GM12878 (cell line): ENCODE results near the gene LDLRAD3. TPM values are rescaled to one million over a fixed set of nuclear protein-coding genes. Genes with fewer than 3 reads are reported as not detected.

Experiments
- ATAC-seq: fragments of 200-7000 bp; cut with Tn5 transposase; 3 replicates; pipeline ENCODE4 v1.9.1; 2020; ENCODE audit warnings: mild to moderate bottlenecking, moderate library complexity
- BruUV-seq: library from RNA; stranded (reverse); fragments of 400-500 nt; replicated peaks from 2 replicates; lab custom pipeline; 2021; lab: Mats Ljungman, UMichigan
- CTCF ChIA-PET: fragments of 300-600 bp; sonication (Branson Sonifier 250); formaldehyde crosslinking; extraction: SDS; loops from one replicate; lab custom pipeline; 2021; ENCODE audit warnings: inconsistent platforms; lab: Yijun Ruan, JAX
- POLR2A ChIA-PET: fragments of 350-600 bp; formaldehyde crosslinking; extraction: SDS; loops from one replicate; lab custom pipeline; 2021; ENCODE audit warnings: inconsistent platforms; lab: Charles Lee
- RAD21 ChIA-PET: fragments of 300-600 bp; sonication (Branson Sonifier 250); formaldehyde crosslinking; loops from one replicate; lab custom pipeline; 2023; ENCODE audit warnings: antibody characterized with exemption; ENCODE audit not compliant: unreplicated experiment; lab: Charles Lee
- SMC1A ChIA-PET: fragments of 300-600 bp; sonication (Branson Sonifier 250); formaldehyde crosslinking; loops from one replicate; lab custom pipeline; 2023; ENCODE audit not compliant: unreplicated experiment, uncharacterized antibody; lab: Charles Lee
- DNase-seq: peaks from one replicate; pipeline ENCODE4 v3.0.0-alpha.2; 2011; ENCODE audit warnings: low read depth, low spot score
- FAIRE-seq: peaks from 3 replicates; lab custom pipeline; 2011; peaks lifted over from hg19 to GRCh38; lab: Jason Lieb, UNC
- H2AFZ ChIP-seq: 2 replicates; pipeline ENCODE4 v1.6.0; 2011; ENCODE audit warnings: low read depth, low read length, control low read depth; ENCODE audit not compliant: control insufficient read depth
- H3K27ac ChIP-seq: 2 replicates; pipeline ENCODE4 v1.5.1; 2011; ENCODE audit warnings: control low read depth; ENCODE audit not compliant: control insufficient read depth, insufficient read depth
- H3K27me3 ChIP-seq, 2 experiments: replicated peaks in 1 of 2; 2 replicates each; pipeline versions ENCODE4 v1.6.0 to v1.6.1; 2011; ENCODE audit warnings: low read length in 1 of 2; ENCODE audit not compliant: control insufficient read depth in 2 of 2, insufficient read depth in 2 of 2
- H3K36me3 ChIP-seq, 2 experiments: 2 replicates each; pipeline ENCODE4 v1.5.1; 2011; ENCODE audit warnings: low read length in 1 of 2; ENCODE audit not compliant: control insufficient read depth in 2 of 2, insufficient read depth in 2 of 2
- H3K4me1 ChIP-seq: 2 replicates; pipeline ENCODE4 v1.6.1; 2011; ENCODE audit warnings: mild to moderate bottlenecking, low read length, moderate library complexity, mixed read lengths; ENCODE audit not compliant: control insufficient read depth, insufficient read depth
- H3K4me2 ChIP-seq: 2 replicates; pipeline ENCODE4 v1.6.0; 2011; ENCODE audit warnings: control low read depth; ENCODE audit not compliant: control insufficient read depth, insufficient read depth
- H3K4me3 ChIP-seq: fragments of 200-600 bp; sonication (generic); 2 replicates; pipeline ENCODE4 v1.5.1; 2016
- H3K79me2 ChIP-seq: 2 replicates; pipeline ENCODE4 v1.6.0; 2011; ENCODE audit warnings: low read length; ENCODE audit not compliant: control insufficient read depth, insufficient read depth
- H3K9ac ChIP-seq: 2 replicates; pipeline ENCODE4 v1.8.0; 2011; ENCODE audit warnings: low read length, control low read depth, mixed read lengths; ENCODE audit not compliant: control insufficient read depth, insufficient read depth
- H3K9me3 ChIP-seq: replicated peaks from 3 replicates; pipeline ENCODE4 v1.5.1; 2011; ENCODE audit warnings: mild to moderate bottlenecking, low read length; ENCODE audit not compliant: control insufficient read depth, insufficient read depth
- H4K20me1 ChIP-seq: 2 replicates; pipeline ENCODE4 v1.6.0; 2011; ENCODE audit not compliant: control insufficient read depth, insufficient read depth
- BCL11A ChIP-seq: IDR thresholded peaks from 2 replicates; pipeline ENCODE4 v1.6.1; 2011; ENCODE audit warnings: low read depth, low read length
- EED ChIP-seq: sonication (generic); IDR thresholded peaks from 2 replicates; pipeline ENCODE4 v1.6.1; 2016; ENCODE audit warnings: antibody characterized with exemption, low read depth
- MEF2A ChIP-seq: IDR thresholded peaks from 2 replicates; pipeline ENCODE4 v1.6.1; 2011; ENCODE audit warnings: low read depth, mild to moderate bottlenecking, low read length, moderate library complexity; ENCODE audit not compliant: insufficient read depth
- NFXL1 ChIP-seq: fragments of 450-650 bp; IDR thresholded peaks from 2 replicates; pipeline ENCODE4 v1.6.1; 2017; ENCODE audit warnings: antibody characterized with exemption, mild to moderate bottlenecking, borderline replicate concordance
- NFYA ChIP-seq: IDR thresholded peaks from 2 replicates; pipeline ENCODE4 v1.6.1; 2011; ENCODE audit warnings: low read depth, mild to moderate bottlenecking, low read length, improper control_type of control experiment, borderline replicate concordance
- NR2C1 ChIP-seq: fragments of 450-650 bp; IDR thresholded peaks from 2 replicates; pipeline ENCODE4 v1.6.1; 2017; ENCODE audit warnings: antibody characterized with exemption, mild to moderate bottlenecking, moderate library complexity
- PAX5 ChIP-seq: IDR thresholded peaks from 2 replicates; pipeline ENCODE4 v1.6.1; 2011; ENCODE audit warnings: low read depth, low read length, borderline replicate concordance
- YY1 ChIP-seq: IDR thresholded peaks from 2 replicates; pipeline ENCODE4 v1.6.1; 2011; ENCODE audit warnings: low read depth, mild to moderate bottlenecking, low read length
- ZBTB11 ChIP-seq: fragments of 450-650 bp; formaldehyde crosslinking; IDR thresholded peaks from 2 replicates; pipeline ENCODE4 v1.5.0; 2022; ENCODE audit warnings: mild to moderate bottlenecking, missing genetic modification characterization
- ZNF384 ChIP-seq: IDR thresholded peaks from 2 replicates; pipeline ENCODE4 v1.6.1; 2012; ENCODE audit warnings: low read depth, mild to moderate bottlenecking, low read length, improper control_type of control experiment, borderline replicate concordance
- WGBS: methylation state at CpG from one replicate; pipeline ENCODE4 v1.1.6; 2016; ENCODE audit warnings: low lambda C conversion rate; ENCODE audit not compliant: insufficient replicate concordance, insufficient coverage; ENCODE audit errors: missing lambda C conversion rate; 5-methylcytosine and 5-hydroxymethylcytosine counted together
- in situ Hi-C: fragments of 300-500 bp; cut with MboI; formaldehyde crosslinking; loops from 9 replicates; pipeline ENCODE4 v1.14.3; 2018; ENCODE audit warnings: mixed read lengths
- intact Hi-C: fragments of 100-400 bp; cut with micrococcal nuclease; formaldehyde crosslinking; loops from one replicate; pipeline ENCODE4 v1.14.2; 2022; ENCODE audit not compliant: unreplicated experiment
- polyA plus RNA-seq, 11 experiments: library from polyadenylated mRNA; depleted of rRNA in 4 of 11; unstranded in 6 of 11; stranded (reverse) in 5 of 11; fragments of >200 nt; fragmentation: Nextera tagmentation in 4 of 11; fragmentation: Illumina TruSeq in 1 of 11; extraction: Ambion mirVana in 4 of 11; extraction: Trizol in 1 of 11; gene quantifications; 1 replicate in 1 of 11; 2 replicates in 10 of 11; pipeline versions ENCODE4 v1.2.1 to v1.2.3, GENCODE V29; 2011 to 2016; ENCODE audit warnings: inconsistent platforms in 2 of 11, missing spikeins in 2 of 11, low read depth in 1 of 11
- total RNA-seq, 4 experiments: library from RNA; depleted of rRNA in 3 of 4; stranded (reverse); fragments of >200 nt in 3 of 4; fragmentation: Illumina TruSeq in 1 of 4; extraction: Trizol in 1 of 4; gene quantifications; 2 replicates each; pipeline versions ENCODE4 v1.2.1 to v1.2.3, GENCODE V29; 2013 to 2021

The LDLRAD3 gene
- total and polyA plus RNA-seq, 10 of the 15 experiments (the other 5 are each of a cell fraction or from before 2014, with no cell fraction given): 2.5 to 17.2 (median 10.7) TPM

GRCh38 chr11:36053862-36054261 lies 110.0 kb downstream of the LDLRAD3 start:
- TF ChIP-seq EED (no peak), NFYA (no peak), PAX5 (no peak), ZNF384 (no peak), BCL11A (no peak), MEF2A (no peak)
- TF ChIP-seq, all 136 proteins: peak for 0
- no peak overlapping the region for H3K4me3 ChIP-seq
- H3K9me3 ChIP-seq: no peaks in the 10 kb centered on the region
- no peaks in the 10 kb centered on the region for H4K20me1 ChIP-seq
- BruUV-seq: no TSS peak
- no peak overlapping the region for H3K4me2 ChIP-seq
- no peaks in the 10 kb centered on the region; a peak in 1 of 4 replicates for H3K36me3 ChIP-seq
- DNase-seq (no peak), ATAC-seq (no peak), FAIRE-seq (no peak)
- in situ Hi-C loops: no loop called here
- intact Hi-C loops: loop anchor here (5.0 kb wide), 1 partner anchor 232 kb away; no protein-coding TSS in a partner anchor
- CTCF ChIA-PET: interaction anchor here (1.8 kb wide), 1 partner anchor 11 kb away, joined by 12 read pairs; no protein-coding TSS in a partner anchor
- no peak overlapping the region for H2AFZ ChIP-seq
- H3K27me3 ChIP-seq: no peaks in the 10 kb centered on the region; a peak in 1 of 4 replicates
- RAD21 ChIA-PET: interaction anchor here (1.6 kb wide), 1 partner anchor 18 kb away, joined by 4 read pairs; no protein-coding TSS in a partner anchor
- 38% methylated on average over 3 of the region's 3 CpGs for WGBS
- H3K79me2 ChIP-seq: no peaks in the 10 kb centered on the region
- no peaks in the 10 kb centered on the region; the same call in 1 of the 2 replicates for H3K4me1 ChIP-seq
- SMC1A ChIA-PET: interaction anchor here (1.9 to 3.2 kb wide), 2 partner anchors 11 to 232 kb away, joined by 12 to 18 read pairs; no protein-coding TSS in a partner anchor
- POLR2A ChIA-PET: no interaction called here
- no peak overlapping the region for H3K27ac ChIP-seq
- no peak overlapping the region for H3K9ac ChIP-seq

GRCh38 chr11:36054628-36055027 lies 110.8 kb downstream of the LDLRAD3 start:
- no peaks in the 10 kb centered on the region for H4K20me1 ChIP-seq
- no TSS peak for BruUV-seq
- H3K27ac ChIP-seq: no peak overlapping the region
- RAD21 ChIA-PET: no interaction called here
- H3K9ac ChIP-seq: no peak overlapping the region
- no peaks in the 10 kb centered on the region for H3K79me2 ChIP-seq
- H3K9me3 ChIP-seq: peaks cover 2% of the 10 kb centered on the region; the same call in 1 of the 3 replicates
- in situ Hi-C loops: no loop called here
- no peak overlapping the region for H3K4me2 ChIP-seq
- FAIRE-seq: no peak
- H3K4me1 ChIP-seq: no peaks in the 10 kb centered on the region; the same call in 1 of the 2 replicates
- H3K36me3 ChIP-seq: no peaks in the 10 kb centered on the region; a peak in 1 of 4 replicates
- POLR2A ChIA-PET: no interaction called here
- ATAC-seq: no peak
- SMC1A ChIA-PET: interaction anchor here (0.6 kb wide), 1 partner anchor 1399 kb away, joined by 3 read pairs; no protein-coding TSS in a partner anchor
- H3K4me3 ChIP-seq: no peak overlapping the region
- CTCF ChIA-PET: interaction anchor here (2.6 kb wide), 1 partner anchor 233 kb away, joined by 22 read pairs; no protein-coding TSS in a partner anchor
- H3K27me3 ChIP-seq: no peaks in the 10 kb centered on the region; a peak in 1 of 4 replicates
- peak; percentile 24; the same call in 1 of the 2 replicates for TF ChIP-seq EED
- no peak for TF ChIP-seq YY1
- no peak for TF ChIP-seq NR2C1
- no peak for TF ChIP-seq ZBTB11
- TF ChIP-seq NFXL1: no peak
- no peak overlapping the region for H2AFZ ChIP-seq
- DNase-seq: no peak
- intact Hi-C loops: loop anchor here (5.0 kb wide), 2 partner anchors 232 to 437 kb away; partner anchors contain the start of gene FJX1
- WGBS: 0% methylated on average over 1 of the region's 1 CpG
